CD4-positive, CD25-positive, alpha-beta regulatory T cell (primary cell): ENCODE results near the gene DAD1. TPM values are rescaled to one million over a fixed set of nuclear protein-coding genes. Genes with fewer than 3 reads are reported as not detected.

Experiments
- ATAC-seq, 2 donors: fragments of 150-1000 bp; cut with Tn5 transposase; one replicate each; pipeline ENCODE4 v1.10.0; 2021; ENCODE audit warnings: low read depth in 2 of 2, moderate number of reproducible peaks in 2 of 2, moderate library complexity in 1 of 2
- DNase-seq, 3 donors: peaks; one replicate each; pipeline versions ENCODE4 v3.0.0 to v3.0.0-alpha.2; 2012 to 2022; ENCODE audit warnings: mixed read lengths in 1 of 3
- H3K27ac ChIP-seq: one replicate; pipeline ENCODE4 v1.7.0; 2013; ENCODE audit warnings: mild to moderate bottlenecking, low read length; ENCODE audit not compliant: insufficient read depth, poor library complexity, severe bottlenecking
- H3K27me3 ChIP-seq: one replicate; pipeline ENCODE4 v1.7.0; 2013; ENCODE audit warnings: low read length; ENCODE audit not compliant: control insufficient read depth, insufficient read depth
- H3K36me3 ChIP-seq: one replicate; pipeline ENCODE4 v1.7.0; 2013; ENCODE audit warnings: mild to moderate bottlenecking, low read length, moderate library complexity; ENCODE audit not compliant: control insufficient read depth, insufficient read depth
- H3K4me1 ChIP-seq: 2 replicates; pipeline ENCODE4 v1.7.0; 2013; ENCODE audit warnings: mild to moderate bottlenecking, low read length; ENCODE audit not compliant: insufficient read depth, control insufficient read depth, poor library complexity, severe bottlenecking
- H3K4me3 ChIP-seq: one replicate; pipeline ENCODE4 v1.7.0; 2013; ENCODE audit warnings: low read depth, mild to moderate bottlenecking, low read length, moderate library complexity
- H3K9me3 ChIP-seq, 2 experiments: 1 replicate in 1 of 2; 2 replicates in 1 of 2; pipeline ENCODE4 v1.7.0; 2013; ENCODE audit warnings: low read length in 2 of 2, mild to moderate bottlenecking in 1 of 2, moderate library complexity in 1 of 2; ENCODE audit not compliant: control insufficient read depth in 2 of 2
- H3K27ac Mint-ChIP-seq, 3 donors: one replicate each; pipeline ENCODE4 v1.8.0; 2020 to 2022; ENCODE audit warnings: mild to moderate bottlenecking in 3 of 3, mixed read lengths in 3 of 3, moderate library complexity in 2 of 3
- H3K27me3 Mint-ChIP-seq: one replicate; pipeline ENCODE4 v1.8.0; 2022; ENCODE audit warnings: mild to moderate bottlenecking, mixed read lengths
- H3K36me3 Mint-ChIP-seq: one replicate; pipeline ENCODE4 v1.8.0; 2020; ENCODE audit warnings: mixed read lengths
- H3K4me1 Mint-ChIP-seq, 4 donors: one replicate each; pipeline ENCODE4 v1.8.0; 2020 to 2022; ENCODE audit warnings: mixed read lengths in 4 of 4, mild to moderate bottlenecking in 1 of 4
- H3K4me3 Mint-ChIP-seq, 4 donors: one replicate each; pipeline ENCODE4 v1.8.0; 2020 to 2022; ENCODE audit warnings: mild to moderate bottlenecking in 4 of 4, mixed read lengths in 4 of 4, moderate library complexity in 3 of 4
- H3K9me3 Mint-ChIP-seq, 7 donors: one replicate each; pipeline ENCODE4 v1.8.0; 2020 to 2022; ENCODE audit warnings: mixed read lengths in 7 of 7, mild to moderate bottlenecking in 3 of 7, moderate library complexity in 2 of 7
- polyA plus RNA-seq, 4 donors: library from polyadenylated mRNA; unstranded; fragments of 300-500 nt; fragmentation: Illumina TruSeq; gene quantifications; one replicate each; pipeline ENCODE4 v1.2.3, GENCODE V29; 2021
- total RNA-seq: library from RNA; stranded (reverse); gene quantifications from one replicate; pipeline ENCODE4 v1.2.3, GENCODE V29; 2022

Gene DAD1
- total and polyA plus RNA-seq, 5 donors from 2014 or later = 81.8 to 720 (median 683) TPM

- Histone ChIP-seq H3K9me3 (no peaks in the 10 kb centered on the region), H3K27ac (peak overlapping the region; percentile 99), H3K4me1 (peaks cover 96% of the 10 kb centered on the region), H3K36me3 (peaks cover 77% of the 10 kb centered on the region), H3K4me3 (peak overlapping the region; percentile 83), H3K27me3 (no peaks in the 10 kb centered on the region)
- ATAC-seq (peak in 1 of 2 donors; percentile 23), DNase-seq (no peak)
- peak overlapping the region; percentile 93 to 99 (median 98) for H3K27ac Mint-ChIP-seq
- peaks cover 88% of the 10 kb centered on the region for H3K36me3 Mint-ChIP-seq
- peak overlapping the region; percentile 88 to 93 (median 90) for H3K4me3 Mint-ChIP-seq
- peaks cover 30 to 90% (median 73%) of the 10 kb centered on the region in 4 donors for H3K4me1 Mint-ChIP-seq
- no peaks in the 10 kb centered on the region for H3K9me3 Mint-ChIP-seq
- H3K27me3 Mint-ChIP-seq = no peaks in the 10 kb centered on the region
Observed at GRCh38 chr14:22526218-22526617, 62.8 kb downstream of the DAD1 start.

GRCh38 chr14:22524784-22525161, 64.3 kb downstream of the DAD1 start:
- no peaks in the 10 kb centered on the region for H3K27me3 Mint-ChIP-seq
- Histone ChIP-seq H3K4me3 (peak overlapping the region; percentile 83), H3K27ac (peak overlapping the region; percentile 99), H3K9me3 (no peaks in the 10 kb centered on the region), H3K27me3 (no peaks in the 10 kb centered on the region), H3K36me3 (peaks cover 74% of the 10 kb centered on the region), H3K4me1 (peaks cover 96% of the 10 kb centered on the region)
- H3K9me3 Mint-ChIP-seq = no peaks in the 10 kb centered on the region
- peak overlapping the region; percentile 88 to 93 (median 90) for H3K4me3 Mint-ChIP-seq
- peak overlapping the region; percentile 93 to 99 (median 98) for H3K27ac Mint-ChIP-seq
- peaks cover 91% of the 10 kb centered on the region for H3K36me3 Mint-ChIP-seq
- DNase-seq (no peak), ATAC-seq (no peak)
- peaks cover 23 to 92% (median 72%) of the 10 kb centered on the region in 4 donors for H3K4me1 Mint-ChIP-seq

GRCh38 chr14:22524115-22524783, 64.8 kb downstream of the DAD1 start:
- Histone ChIP-seq H3K4me1 (peaks cover 96% of the 10 kb centered on the region), H3K9me3 (no peaks in the 10 kb centered on the region), H3K27ac (peak overlapping the region; percentile 99), H3K27me3 (no peaks in the 10 kb centered on the region), H3K4me3 (peak overlapping the region; percentile 83), H3K36me3 (peaks cover 74% of the 10 kb centered on the region)
- peak overlapping the region; percentile 93 to 99 (median 98) for H3K27ac Mint-ChIP-seq
- peaks cover 20 to 92% (median 75%) of the 10 kb centered on the region in 4 donors for H3K4me1 Mint-ChIP-seq
- peak in 1 of 2 donors; percentile 26 for ATAC-seq
- peak overlapping the region; percentile 88 to 93 (median 90) for H3K4me3 Mint-ChIP-seq
- peaks cover 91% of the 10 kb centered on the region for H3K36me3 Mint-ChIP-seq
- no peak for DNase-seq
- H3K27me3 Mint-ChIP-seq = no peaks in the 10 kb centered on the region
- H3K9me3 Mint-ChIP-seq = no peaks in the 10 kb centered on the region

- Mint-ChIP-seq H3K4me1 (peaks cover 15 to 92% (median 72%) of the 10 kb centered on the region in 4 donors), H3K27me3 (no peaks in the 10 kb centered on the region), H3K4me3 (peak overlapping the region; percentile 88 to 93 (median 90)), H3K9me3 (no peaks in the 10 kb centered on the region), H3K36me3 (peaks cover 87% of the 10 kb centered on the region), H3K27ac (peak overlapping the region; percentile 93 to 100 (median 99))
- Histone ChIP-seq H3K9me3 (no peaks in the 10 kb centered on the region), H3K4me3 (peak overlapping the region; percentile 83), H3K4me1 (peaks cover 96% of the 10 kb centered on the region), H3K36me3 (peaks cover 73% of the 10 kb centered on the region), H3K27me3 (no peaks in the 10 kb centered on the region), H3K27ac (peak overlapping the region; percentile 99)
- no peak for DNase-seq
- no peak for ATAC-seq
Observed at GRCh38 chr14:22523283-22523682, 65.7 kb downstream of the DAD1 start.

- peaks cover 11 to 95% (median 74%) of the 10 kb centered on the region in 4 donors for H3K4me1 Mint-ChIP-seq
Observed at GRCh38 chr14:22522466-22522957, 66.5 kb downstream of the DAD1 start.

GRCh38 chr14:22521449-22522239, 67.4 kb downstream of the DAD1 start:
- peaks cover 17 to 96% (median 74%) of the 10 kb centered on the region in 4 donors for H3K4me1 Mint-ChIP-seq
- peaks cover 88% of the 10 kb centered on the region for H3K36me3 Mint-ChIP-seq
- H3K4me1 ChIP-seq = peaks cover 100% of the 10 kb centered on the region
- no peaks in the 10 kb centered on the region for H3K9me3 ChIP-seq
- peak overlapping the region; percentile 83 for H3K4me3 ChIP-seq
- no peak for DNase-seq
- H3K27ac Mint-ChIP-seq = peak overlapping the region; percentile 95 to 100 (median 99)
- no peaks in the 10 kb centered on the region for H3K27me3 ChIP-seq
- no peak for ATAC-seq
- H3K27ac ChIP-seq = peak overlapping the region; percentile 99
- peaks cover 77% of the 10 kb centered on the region for H3K36me3 ChIP-seq
- no peaks in the 10 kb centered on the region for H3K9me3 Mint-ChIP-seq
- peak overlapping the region; percentile 88 to 93 (median 90) for H3K4me3 Mint-ChIP-seq
- H3K27me3 Mint-ChIP-seq = no peaks in the 10 kb centered on the region

More at GRCh38 chr14:22522466-22522957, 66.5 kb downstream of the DAD1 start:
- Histone ChIP-seq H3K36me3 (peaks cover 77% of the 10 kb centered on the region), H3K27ac (peak overlapping the region; percentile 99), H3K4me1 (peaks cover 100% of the 10 kb centered on the region), H3K9me3 (no peaks in the 10 kb centered on the region), H3K4me3 (peak overlapping the region; percentile 83), H3K27me3 (no peaks in the 10 kb centered on the region)
- Mint-ChIP-seq H3K27ac (peak overlapping the region; percentile 93 to 100 (median 99)), H3K27me3 (no peaks in the 10 kb centered on the region), H3K4me3 (peak overlapping the region; percentile 88 to 93 (median 90)), H3K36me3 (peaks cover 89% of the 10 kb centered on the region), H3K9me3 (no peaks in the 10 kb centered on the region)
- no peak for DNase-seq
- ATAC-seq = no peak

- peaks cover 4% of the 10 kb centered on the region for H3K27me3 Mint-ChIP-seq
- H3K27ac Mint-ChIP-seq = peak overlapping the region; percentile 95 to 100 (median 99)
- peaks cover 88% of the 10 kb centered on the region for H3K36me3 Mint-ChIP-seq
- H3K4me1 Mint-ChIP-seq = peaks cover 22 to 97% (median 72%) of the 10 kb centered on the region in 4 donors
- ATAC-seq (peak in 1 of 2 donors; percentile 25), DNase-seq (no peak)
- peak overlapping the region; percentile 99 for H3K27ac ChIP-seq
- H3K9me3 Mint-ChIP-seq = no peaks in the 10 kb centered on the region
- H3K4me3 ChIP-seq = peak overlapping the region; percentile 83
- no peaks in the 10 kb centered on the region for H3K27me3 ChIP-seq
- peak overlapping the region; percentile 88 to 93 (median 90) for H3K4me3 Mint-ChIP-seq
- H3K36me3 ChIP-seq = peaks cover 79% of the 10 kb centered on the region
- H3K4me1 ChIP-seq = peaks cover 100% of the 10 kb centered on the region
- no peaks in the 10 kb centered on the region for H3K9me3 ChIP-seq
Observed at GRCh38 chr14:22520796-22521195, 68.2 kb downstream of the DAD1 start.
